SIG-M5 treated with dmso at 0.1 percent for 504 hours (cell line): ENCODE measurements around the gene GPR6.
A peak's percentile ranks its signal among the peaks of the same experiment; 100 is the strongest.

Source experiments
- DNase-seq: peaks from one replicate; lab custom pipeline; 2025; ENCODE audit not compliant: unreplicated experiment; lab: John Stamatoyannopoulos, UW

Gene GPR6

DNA sequence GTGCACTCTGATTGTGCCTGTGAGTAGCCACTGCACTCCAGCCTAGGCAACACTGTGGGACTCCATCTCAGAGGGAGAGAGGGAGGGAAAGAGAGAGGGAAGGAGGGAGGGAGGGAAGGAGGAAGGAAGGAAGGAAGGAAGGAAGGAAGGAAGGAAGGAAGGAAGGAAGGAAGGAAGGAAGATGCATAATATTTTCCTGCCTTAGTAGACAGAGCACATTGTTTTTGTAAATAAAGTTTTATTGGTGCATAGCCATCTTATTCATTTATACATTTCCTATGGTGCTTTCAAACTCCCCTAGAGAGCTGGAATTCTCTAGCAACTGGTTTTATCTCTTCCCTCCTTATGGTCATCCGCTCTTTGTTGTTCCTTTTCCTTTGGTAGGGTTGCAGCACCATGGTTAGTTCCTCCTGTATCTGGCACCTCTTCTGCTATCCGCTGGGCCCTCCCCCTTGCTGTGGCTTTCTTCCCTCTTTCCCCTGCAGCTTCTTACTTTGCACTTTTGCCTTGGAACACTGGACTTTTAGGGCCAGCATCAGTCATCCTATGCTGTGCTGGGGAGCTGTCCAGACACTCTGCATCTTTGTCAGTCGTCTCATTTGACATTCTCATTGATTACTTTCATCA is 20.2 kb downstream of the GPR6 start:
- DNase-seq: no peak

DNA sequence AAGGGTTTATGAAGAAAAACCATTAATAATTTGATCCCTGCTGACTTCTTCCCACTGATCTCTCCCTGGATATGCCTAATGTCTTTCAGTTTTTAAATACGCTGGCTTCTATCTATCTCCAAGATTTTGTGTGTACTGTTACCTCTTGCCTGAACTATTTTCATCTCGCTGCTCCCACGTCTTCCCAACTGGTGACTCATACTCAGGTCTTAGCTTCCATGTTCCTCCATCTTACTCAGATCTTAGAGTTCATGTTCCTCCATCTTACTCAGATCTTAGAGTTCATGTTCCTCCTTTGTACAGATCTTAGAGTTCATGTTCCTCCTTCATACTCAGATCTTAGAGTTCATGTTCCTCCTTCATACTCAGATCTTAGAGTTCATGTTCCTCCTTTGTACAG is 21.6 kb downstream of the GPR6 start:
- no peak for DNase-seq

DNA sequence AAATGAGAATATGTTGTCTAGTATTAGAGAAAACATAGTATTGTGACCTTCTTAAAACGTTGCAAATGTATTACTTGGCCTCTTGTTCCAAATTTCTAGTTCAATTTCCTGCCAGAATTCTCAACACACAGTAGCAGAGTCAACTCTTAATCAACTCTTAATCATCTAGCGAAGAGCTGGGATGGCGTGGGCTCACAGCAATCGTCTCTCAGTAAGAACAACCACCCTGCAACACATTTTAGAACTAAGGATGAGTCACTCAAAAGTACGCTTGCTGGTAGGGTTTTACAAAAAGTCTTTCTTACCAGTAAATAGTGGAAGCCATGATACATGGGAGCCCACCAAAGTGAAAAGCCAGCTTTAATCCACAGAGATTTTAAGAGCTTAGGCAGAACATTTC is 24.6 kb downstream of the GPR6 start:
- no peak for DNase-seq

DNA sequence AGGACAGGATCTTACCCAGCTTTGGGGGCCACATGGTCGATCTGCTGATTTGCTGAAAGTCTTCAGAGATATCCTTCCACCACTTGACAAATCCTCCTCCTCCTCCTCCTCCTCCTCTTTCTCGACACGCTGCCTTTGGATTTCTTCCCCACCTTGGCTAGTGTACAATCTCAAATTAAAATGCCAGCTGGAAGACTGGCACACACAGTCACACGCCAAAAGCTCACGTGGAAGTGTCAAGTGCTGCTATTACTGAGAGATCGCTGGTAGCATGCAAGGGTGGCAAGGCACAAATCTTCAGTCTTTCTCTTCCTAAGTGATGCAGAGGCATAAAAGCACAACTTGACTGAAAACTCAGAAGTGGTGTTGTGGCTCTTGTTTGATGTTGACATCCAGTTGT is 35.3 kb downstream of the GPR6 start:
- DNase-seq: no peak

DNA sequence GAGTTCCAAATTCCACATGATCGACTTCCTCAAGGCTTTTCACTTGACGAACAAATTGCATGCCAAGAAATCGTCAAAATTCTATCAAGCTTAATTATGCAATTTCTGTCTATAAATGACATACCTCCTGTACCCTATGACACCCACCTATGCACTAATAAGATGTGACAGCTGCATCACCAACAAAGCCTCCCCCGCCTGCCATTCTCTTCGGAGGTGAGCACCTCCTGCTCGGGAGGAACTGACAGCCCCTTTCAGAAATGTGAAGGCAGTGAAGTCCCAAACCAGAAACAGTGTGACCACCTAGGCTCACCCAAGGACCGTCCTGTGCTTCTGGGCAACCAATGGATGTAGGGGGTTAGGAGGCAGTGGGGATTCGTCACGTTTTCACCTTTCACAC is 37.1 kb downstream of the GPR6 start:
- no peak for DNase-seq

DNA sequence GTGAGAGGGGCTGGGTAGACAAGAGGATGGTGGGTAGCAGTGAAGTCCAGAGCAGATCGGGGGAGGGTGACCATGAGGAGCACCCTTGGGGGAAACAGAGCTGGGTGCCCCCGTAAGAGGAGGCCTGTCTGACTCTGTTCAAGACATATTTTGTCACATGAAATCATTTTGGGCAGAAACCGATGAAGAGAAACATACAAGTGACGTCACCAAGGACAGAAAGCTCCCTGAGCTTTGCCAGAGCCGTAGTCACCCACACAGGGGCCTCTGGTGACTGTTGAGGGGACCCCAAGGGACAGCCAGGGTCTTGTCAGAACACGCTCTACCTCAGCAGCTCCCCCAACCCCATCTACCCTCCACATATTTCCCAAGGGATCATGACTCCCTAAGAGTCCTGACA is 39.2 kb downstream of the GPR6 start:
- no peak for DNase-seq

DNA sequence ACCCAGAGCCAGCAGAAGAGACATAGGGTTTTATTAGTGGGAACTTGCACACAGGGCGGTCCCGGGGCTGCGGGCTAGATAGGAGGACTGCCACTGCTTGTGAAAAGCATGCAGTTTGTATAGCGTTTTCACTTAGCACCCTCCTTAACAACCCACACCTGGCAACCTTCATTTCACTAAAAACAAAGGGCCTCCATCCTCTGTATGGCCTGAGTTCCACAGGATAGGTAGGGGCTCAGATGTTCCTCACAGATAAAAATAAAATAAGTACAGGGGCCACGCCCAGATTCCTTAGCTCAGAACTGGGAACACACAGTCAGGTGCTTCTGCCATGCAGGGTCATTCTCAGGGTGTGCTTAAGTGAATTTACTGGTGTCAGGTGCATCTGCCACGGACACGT is 39.8 kb downstream of the GPR6 start:
- DNase-seq: no peak

DNA sequence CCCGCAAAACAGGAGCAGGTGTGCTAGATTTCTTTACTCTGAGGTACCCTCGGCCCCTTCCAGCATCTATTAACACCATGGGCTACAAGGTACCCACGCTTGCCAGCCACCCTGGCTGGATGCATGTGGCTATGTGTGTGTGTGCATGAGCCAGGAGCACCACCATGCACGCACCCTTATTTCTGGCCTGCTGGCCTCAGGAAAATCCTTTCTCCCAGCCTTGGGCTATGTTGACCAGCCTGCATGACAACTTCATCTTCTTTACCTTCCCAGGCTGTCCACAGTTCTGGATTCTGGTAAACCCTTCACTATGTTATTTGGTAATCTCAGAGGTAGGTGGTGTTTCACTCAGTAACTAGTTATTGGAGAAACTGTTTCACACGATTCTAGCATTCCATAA is 40.4 kb downstream of the GPR6 start:
- no peak for DNase-seq

DNA sequence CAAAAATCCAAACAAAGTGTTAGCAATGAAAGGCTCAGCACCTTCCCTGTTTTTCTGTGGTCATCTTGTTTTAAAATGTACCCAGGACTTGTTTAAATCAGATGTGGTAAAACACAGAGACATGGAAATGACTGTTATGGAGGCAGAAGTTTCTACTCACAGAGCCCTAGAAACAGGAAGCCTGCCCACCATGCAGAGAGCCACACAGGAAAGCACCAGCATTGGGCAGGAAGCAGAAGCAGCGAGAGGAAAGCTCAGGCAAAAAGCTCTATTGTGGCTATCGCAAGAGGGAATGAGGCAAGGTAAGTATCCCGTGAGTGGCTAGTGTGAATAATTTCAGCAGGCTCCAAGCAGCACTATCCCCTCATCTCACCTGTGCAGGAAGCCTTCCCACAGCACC is 42.8 kb downstream of the GPR6 start:
- peak; percentile 9 for DNase-seq

DNA sequence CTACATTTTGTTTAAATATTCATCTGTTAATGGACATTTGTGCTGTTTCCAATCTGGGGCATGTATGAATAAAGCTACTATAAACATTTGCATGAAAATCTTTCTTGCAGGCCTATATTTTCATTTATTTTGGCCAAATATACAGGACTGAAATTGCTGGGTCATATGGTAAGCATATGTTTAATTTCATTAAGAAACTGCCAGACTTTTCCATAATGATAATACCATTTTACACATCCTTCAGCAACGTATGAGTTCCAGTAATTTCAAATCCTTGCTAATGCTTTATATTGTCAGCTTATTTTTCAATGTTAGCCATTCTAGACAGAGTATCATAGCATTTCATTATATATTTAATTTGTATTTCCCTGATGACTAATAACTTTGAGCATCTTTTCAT is 51.0 kb downstream of the GPR6 start:
- DNase-seq: no peak
